Smooth muscle cell (in vitro differentiated cells): ENCODE measurements around the gene PKP3. TPM values are rescaled to one million over a fixed set of nuclear protein-coding genes. Genes with fewer than 3 reads are reported as not detected.

Experiments used
- DNase-seq: peaks from one replicate; lab custom pipeline; 2025; ENCODE audit not compliant: unreplicated experiment; lab: John Stamatoyannopoulos, UW
- H2AFZ ChIP-seq: fragments of 200-600 bp; sonication (generic); 2 replicates; pipeline ENCODE4 v1.6.0; 2016; ENCODE audit warnings: antibody characterized with exemption, low read depth, mild to moderate bottlenecking
- H3F3A ChIP-seq: fragments of 200-600 bp; sonication (generic); 2 replicates; pipeline ENCODE4 v1.6.0; 2017; ENCODE audit warnings: antibody characterized with exemption, low read depth
- H3K27ac ChIP-seq: fragments of 200-600 bp; sonication (generic); 2 replicates; pipeline ENCODE4 v1.5.1; 2016; ENCODE audit warnings: low read depth, mild to moderate bottlenecking
- H3K27me3 ChIP-seq: fragments of 200-600 bp; sonication (generic); 2 replicates; pipeline ENCODE4 v1.6.1; 2016; ENCODE audit warnings: low read depth, mild to moderate bottlenecking
- H3K36me3 ChIP-seq: fragments of 200-600 bp; sonication (generic); 2 replicates; pipeline ENCODE4 v1.5.1; 2016; ENCODE audit warnings: low read depth
- H3K4me1 ChIP-seq: fragments of 200-600 bp; sonication (generic); 2 replicates; pipeline ENCODE4 v1.5.1; 2016; ENCODE audit warnings: low read depth
- H3K4me2 ChIP-seq: fragments of 200-600 bp; sonication (generic); 2 replicates; pipeline ENCODE4 v1.6.0; 2016; ENCODE audit warnings: mild to moderate bottlenecking
- H3K4me3 ChIP-seq: fragments of 200-600 bp; sonication (generic); 2 replicates; pipeline ENCODE4 v1.5.1; 2016; ENCODE audit warnings: mild to moderate bottlenecking
- H3K79me2 ChIP-seq: fragments of 200-600 bp; sonication (generic); 2 replicates; pipeline ENCODE4 v1.6.0; 2016; ENCODE audit warnings: low read depth, mild to moderate bottlenecking
- H3K9ac ChIP-seq: fragments of 200-600 bp; sonication (generic); 2 replicates; pipeline ENCODE4 v1.6.0; 2016; ENCODE audit warnings: low read depth
- H3K9me3 ChIP-seq: fragments of 200-600 bp; sonication (generic); replicated peaks from 2 replicates; pipeline ENCODE4 v1.5.1; 2016; ENCODE audit warnings: low read depth
- H4K20me1 ChIP-seq: fragments of 200-600 bp; sonication (generic); 2 replicates; pipeline ENCODE4 v1.6.0; 2016; ENCODE audit warnings: low read depth
- CTCF ChIP-seq: fragments of 200-600 bp; sonication (generic); IDR thresholded peaks from 2 replicates; pipeline ENCODE4 v1.5.1; 2017; ENCODE audit warnings: borderline replicate concordance, mild to moderate bottlenecking, antibody characterized with exemption; ENCODE audit not compliant: insufficient read depth, poor library complexity, severe bottlenecking
- WGBS: methylation state at CpG from one replicate; pipeline ENCODE4 v1.1.7; 2016; ENCODE audit warnings: low lambda C conversion rate; 5-methylcytosine and 5-hydroxymethylcytosine counted together
- polyA plus RNA-seq: library from polyadenylated mRNA; unstranded; fragments of >200 nt; fragmentation: Nextera tagmentation; extraction: Ambion mirVana; gene quantifications from 2 replicates; pipeline ENCODE4 v1.2.1, GENCODE V29; 2016
- total RNA-seq: library from RNA; depleted of rRNA; stranded (reverse); fragments of >200 nt; gene quantifications from 2 replicates; pipeline ENCODE4 v1.2.3, GENCODE V29; 2014

Gene PKP3
- total and polyA plus RNA-seq, 2 experiments from 2014 or later: 24.6 to 61.2 TPM

GRCh38 chr11:377174-377865 is 16.7 kb upstream of the PKP3 start:
- WGBS: 97% methylated on average over 36 of the region's 44 CpGs
- Histone ChIP-seq H3K4me3 (no peak overlapping the region), H3K27me3 (no peaks in the 10 kb centered on the region), H3K9me3 (no peaks in the 10 kb centered on the region), H3K27ac (no peak overlapping the region), H3K4me2 (no peak overlapping the region), H3K79me2 (no peaks in the 10 kb centered on the region), H3K9ac (no peak overlapping the region), H4K20me1 (peaks cover 2% of the 10 kb centered on the region), H3F3A (no peaks in the 10 kb centered on the region), H2AFZ (no peak overlapping the region), H3K36me3 (no peaks in the 10 kb centered on the region), H3K4me1 (no peaks in the 10 kb centered on the region)
- no peak for DNase-seq
- TF ChIP-seq CTCF: no peak

- no peak for TF ChIP-seq CTCF
- H3K79me2 ChIP-seq: no peaks in the 10 kb centered on the region
- H3K27me3 ChIP-seq: no peaks in the 10 kb centered on the region
- no peak overlapping the region for H3K4me2 ChIP-seq
- H3K9me3 ChIP-seq: no peaks in the 10 kb centered on the region
- no peaks in the 10 kb centered on the region for H3K4me1 ChIP-seq
- H3K4me3 ChIP-seq: no peak overlapping the region
- H3K36me3 ChIP-seq: no peaks in the 10 kb centered on the region
- no peak for DNase-seq
- no peak overlapping the region for H2AFZ ChIP-seq
- 94% methylated on average over 11 of the region's 11 CpGs for WGBS
- no peak overlapping the region for H3K9ac ChIP-seq
- no peaks in the 10 kb centered on the region for H4K20me1 ChIP-seq
- no peak overlapping the region for H3K27ac ChIP-seq
- H3F3A ChIP-seq: no peaks in the 10 kb centered on the region
Measured at GRCh38 chr11:377883-378500, 16.0 kb upstream of the PKP3 start.

GRCh38 chr11:379205-380094 is 14.6 kb upstream of the PKP3 start:
- TF ChIP-seq CTCF: no peak
- Histone ChIP-seq H3K36me3 (no peaks in the 10 kb centered on the region), H3K9me3 (no peaks in the 10 kb centered on the region), H3K27me3 (no peaks in the 10 kb centered on the region), H3K4me1 (no peaks in the 10 kb centered on the region), H2AFZ (no peak overlapping the region), H3K4me3 (no peak overlapping the region), H3K27ac (no peak overlapping the region), H3K4me2 (no peak overlapping the region), H3K9ac (no peak overlapping the region), H4K20me1 (no peaks in the 10 kb centered on the region), H3F3A (no peaks in the 10 kb centered on the region), H3K79me2 (no peaks in the 10 kb centered on the region)
- 98% methylated on average over 79 of the region's 87 CpGs for WGBS
- DNase-seq: no peak
